ENCODE results near the gene A2M. TPM values are rescaled to one million over a fixed set of nuclear protein-coding genes. Genes with fewer than 3 reads are reported as not detected.

Gene A2M
- total and polyA plus RNA-seq, 2 of the 8 experiments (the other 6 are each of a cell fraction or from before 2014, with no cell fraction given) = 0.15 TPM; not detected in 1

DNA sequence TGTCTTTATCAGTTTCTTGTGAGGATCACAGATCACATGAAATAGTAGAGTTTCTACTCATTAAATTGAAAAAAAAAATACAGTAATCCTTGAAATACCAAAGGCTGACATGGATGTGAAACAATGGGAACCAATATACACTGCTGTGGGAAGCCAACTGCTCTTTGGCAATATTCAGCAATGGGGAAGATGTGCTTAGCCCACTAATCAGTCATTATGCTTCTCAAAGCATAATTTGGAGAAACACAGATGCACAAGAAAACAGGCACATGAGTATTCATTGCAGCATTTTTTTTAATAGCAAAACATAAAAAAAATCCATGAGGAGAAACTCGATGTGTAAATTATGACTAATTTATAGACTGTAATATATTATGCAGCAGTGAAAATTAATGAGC is 40.6 kb downstream of the A2M start:
- Histone ChIP-seq H4K5ac (ENCODE audit: insufficient read length, low read depth, low read length) (no peak overlapping the region), H3K4me2 (ENCODE audit: insufficient read depth in 1 of 2, low read depth in 2 of 2, low read length in 2 of 2) (no peak overlapping the region), H2BK120ac (replicated peaks; ENCODE audit: low read depth, low read length) (no peak overlapping the region), H2BK12ac (ENCODE audit: low read depth, low read length) (no peak overlapping the region), H2BK15ac (ENCODE audit: low read length) (no peak overlapping the region), H3K9ac (replicated peaks in 1 of 4; ENCODE audit: extremely low read depth in 1 of 4, low read depth in 3 of 4, low read length in 3 of 4) (no peak overlapping the region), H3K4me1 (replicated peaks in 1 of 4; ENCODE audit: control insufficient read depth in 3 of 4, insufficient read depth in 4 of 4, low read length in 3 of 4) (no peaks in the 10 kb centered on the region), H3K79me1 (ENCODE audit: low read depth, low read length) (no peaks in the 10 kb centered on the region), H2AK5ac (ENCODE audit: low read depth, low read length) (no peak overlapping the region), H3K18ac (ENCODE audit: extremely low read depth, low read length) (no peak overlapping the region), H3K4ac (replicated peaks; ENCODE audit: insufficient read length, low read depth, low read length) (no peak overlapping the region), H3K23ac (ENCODE audit: insufficient read length) (no peak overlapping the region), H3K4me3 (ENCODE audit: extremely low read depth in 1 of 4, insufficient read depth in 2 of 4, low read depth in 3 of 4, low read length in 4 of 4) (no peak overlapping the region), H4K8ac (ENCODE audit: extremely low read depth, insufficient read depth, low read length) (no peak overlapping the region), H2BK5ac (ENCODE audit: low read depth, low read length) (no peak overlapping the region), H3K14ac (ENCODE audit: insufficient read length) (no peak overlapping the region), H2BK20ac (ENCODE audit: low read length) (no peak overlapping the region), H3K79me2 (ENCODE audit: control insufficient read depth in 1 of 2, insufficient read depth in 2 of 2, low read length in 2 of 2) (no peaks in the 10 kb centered on the region), H4K91ac (replicated peaks; ENCODE audit: insufficient read length, low read length) (no peak overlapping the region), H2AFZ (ENCODE audit: low read length) (no peak overlapping the region), H4K20me1 (replicated peaks in 1 of 2; ENCODE audit: control insufficient read depth in 1 of 2, insufficient read depth in 2 of 2, low read length in 2 of 2) (no peaks in the 10 kb centered on the region), H3K23me2 (ENCODE audit: low read depth, low read length) (no peaks in the 10 kb centered on the region), H3K36me3 (ENCODE audit: control insufficient read depth in 2 of 4, insufficient read depth in 4 of 4, low read length in 3 of 4) (no peaks in the 10 kb centered on the region), H3K9me3 (ENCODE audit: insufficient read depth in 2 of 2, low read depth in 1 of 2, low read length in 1 of 2) (no peaks in the 10 kb centered on the region), H3K27ac (ENCODE audit: low read depth, low read length) (no peak overlapping the region), H3K27me3 (replicated peaks in 1 of 4; ENCODE audit: control insufficient read depth in 3 of 4, extremely low read depth in 1 of 4, insufficient read depth in 3 of 4, low read length in 3 of 4) (peaks cover 0 to 1% (median 0%) of the 10 kb centered on the region in 4 experiments; a peak in 1 of 7 replicates), H3K56ac (replicated peaks; ENCODE audit: insufficient read length, low read depth, low read length) (no peak overlapping the region)
- ChIA-PET CTCF (ENCODE audit: partially characterized antibody) (no interaction called here), POLR2A (ENCODE audit: partially characterized antibody) (no interaction called here)
- DNase-seq (ENCODE audit: low read depth in 1 of 2, low spot score in 2 of 2) (no peak), FAIRE-seq (no peak)
- WGBS, 2 experiments (ENCODE audit: extremely low coverage in 1 of 2, insufficient coverage in 1 of 2, insufficient read length in 1 of 2, insufficient replicate concordance in 2 of 2, low coverage in 1 of 2, low lambda C conversion rate in 2 of 2, missing lambda C conversion rate in 1 of 2) = 100% methylated on average over 1 of the region's 1 CpG; no CpG with 5 or more reads in 1 of the 2 experiments
- TF ChIP-seq TAF7 (optimal IDR thresholded peaks at IDR 0.05; ENCODE audit: borderline replicate concordance, low read depth, low read length) (no peak), BCL11A (IDR thresholded peaks at IDR 0.05; ENCODE audit: low read depth in 2 of 2, low read length in 2 of 2) (no peak), TEAD4 (IDR thresholded peaks at IDR 0.05; ENCODE audit: low read depth, low read length) (no peak), HDAC2 (IDR thresholded peaks at IDR 0.05; ENCODE audit: borderline replicate concordance in 1 of 2, low read depth in 2 of 2, low read length in 2 of 2) (no peak), PHF8 (conservative IDR thresholded peaks at IDR 0.05; ENCODE audit: low read depth, low read length) (no peak), TAF1 (IDR thresholded peaks at IDR 0.05; ENCODE audit: low read depth, low read length) (no peak), CREB1 (IDR thresholded peaks at IDR 0.05) (no peak), RXRA (IDR thresholded peaks at IDR 0.05; ENCODE audit: insufficient read depth, low read depth, low read length) (no peak), YY1 (IDR thresholded peaks at IDR 0.05; ENCODE audit: low read depth, low read length) (no peak), EZH2 (IDR thresholded peaks at IDR 0.05; ENCODE audit: low read depth, low read length, severe bottlenecking) (no peak), MAFK (IDR thresholded peaks at IDR 0.05; ENCODE audit: low read depth, low read length) (no peak), MAX (IDR thresholded peaks at IDR 0.05) (no peak), CBX5 (IDR thresholded peaks at IDR 0.05; ENCODE audit: low read depth, low read length) (no peak)
- TF ChIP-seq, protein P1, sequence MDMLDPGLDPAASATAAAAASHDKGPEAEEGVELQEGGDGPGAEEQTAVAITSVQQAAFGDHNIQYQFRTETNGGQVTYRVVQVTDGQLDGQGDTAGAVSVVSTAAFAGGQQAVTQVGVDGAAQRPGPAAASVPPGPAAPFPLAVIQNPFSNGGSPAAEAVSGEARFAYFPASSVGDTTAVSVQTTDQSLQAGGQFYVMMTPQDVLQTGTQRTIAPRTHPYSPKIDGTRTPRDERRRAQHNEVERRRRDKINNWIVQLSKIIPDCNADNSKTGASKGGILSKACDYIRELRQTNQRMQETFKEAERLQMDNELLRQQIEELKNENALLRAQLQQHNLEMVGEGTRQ (IDR thresholded peaks at IDR 0.05; ENCODE audit: low read length) = no peak

Data from H1 (cell line).